Glutamatergic neuron (in vitro differentiated cells): ENCODE data around the gene GSG1L2. TPM values are rescaled to one million over a fixed set of nuclear protein-coding genes. Genes with fewer than 3 reads are reported as not detected.
A peak's percentile ranks its signal among the peaks of the same experiment; 100 is the strongest.

Experiments
- DNase-seq: peaks from one replicate; pipeline ENCODE4 v3.0.0; 2022
- H3K27ac Mint-ChIP-seq: one replicate; pipeline ENCODE4 v1.8.0; 2020; ENCODE audit warnings: mild to moderate bottlenecking, mixed read lengths, inconsistent platforms; ENCODE audit not compliant: unreplicated experiment
- H3K27me3 Mint-ChIP-seq: one replicate; pipeline ENCODE4 v1.8.0; 2020; ENCODE audit warnings: mild to moderate bottlenecking, moderate library complexity, mixed read lengths, inconsistent platforms; ENCODE audit not compliant: unreplicated experiment
- H3K36me3 Mint-ChIP-seq: one replicate; pipeline ENCODE4 v1.8.0; 2020; ENCODE audit warnings: mild to moderate bottlenecking, mixed read lengths, inconsistent platforms; ENCODE audit not compliant: unreplicated experiment
- H3K4me1 Mint-ChIP-seq: one replicate; pipeline ENCODE4 v1.8.0; 2020; ENCODE audit warnings: mild to moderate bottlenecking, low read depth, mixed read lengths, inconsistent platforms; ENCODE audit not compliant: unreplicated experiment
- H3K4me3 Mint-ChIP-seq: one replicate; pipeline ENCODE4 v1.8.0; 2020; ENCODE audit warnings: mild to moderate bottlenecking, mixed read lengths, inconsistent platforms; ENCODE audit not compliant: unreplicated experiment
- H3K9me3 Mint-ChIP-seq: one replicate; pipeline ENCODE4 v1.8.0; 2020; ENCODE audit warnings: mild to moderate bottlenecking, moderate library complexity, mixed read lengths, inconsistent platforms; ENCODE audit not compliant: unreplicated experiment
- CTCF ChIP-seq: fragments of 200-600 bp; sonication (generic); IDR thresholded peaks from one replicate; pipeline ENCODE4 v1.5.0; 2021; ENCODE audit not compliant: partially characterized antibody, unreplicated experiment
- total RNA-seq: library from RNA; stranded (reverse); fragmentation: NEBNext Ultra II Directional; extraction: Animal tissue kit (Norgen Biotek cat#: 25700); gene quantifications from one replicate; pipeline ENCODE4 v1.2.1, GENCODE V29; 2021; ENCODE audit not compliant: unreplicated experiment

The GSG1L2 gene
- total RNA-seq, 1 donor from 2014 or later = not detected

GRCh38 chr17:9772658-9773057 lies 49.2 kb downstream of the GSG1L2 start:
- peaks cover 2% of the 10 kb centered on the region for H3K27me3 Mint-ChIP-seq
- no peak for DNase-seq
- H3K9me3 Mint-ChIP-seq = no peaks in the 10 kb centered on the region
- no peak overlapping the region for H3K27ac Mint-ChIP-seq
- H3K4me1 Mint-ChIP-seq = no peaks in the 10 kb centered on the region
- H3K36me3 Mint-ChIP-seq = no peaks in the 10 kb centered on the region
- H3K4me3 Mint-ChIP-seq = no peak overlapping the region
- TF ChIP-seq CTCF = no peak

GRCh38 chr17:9771465-9771864 lies 50.4 kb downstream of the GSG1L2 start:
- H3K36me3 Mint-ChIP-seq = no peaks in the 10 kb centered on the region
- no peaks in the 10 kb centered on the region for H3K9me3 Mint-ChIP-seq
- H3K27me3 Mint-ChIP-seq = peaks cover 2% of the 10 kb centered on the region
- no peaks in the 10 kb centered on the region for H3K4me1 Mint-ChIP-seq
- no peak for DNase-seq
- H3K4me3 Mint-ChIP-seq = no peak overlapping the region
- no peak for TF ChIP-seq CTCF
- H3K27ac Mint-ChIP-seq = no peak overlapping the region

- Mint-ChIP-seq H3K36me3 (no peaks in the 10 kb centered on the region), H3K4me1 (peaks cover 1% of the 10 kb centered on the region), H3K27ac (no peak overlapping the region), H3K9me3 (no peaks in the 10 kb centered on the region), H3K4me3 (no peak overlapping the region), H3K27me3 (peaks cover 6% of the 10 kb centered on the region)
- DNase-seq = no peak
- TF ChIP-seq CTCF = no peak
Observed at GRCh38 chr17:9769036-9769695, 52.7 kb downstream of the GSG1L2 start.

GRCh38 chr17:9768381-9768934 lies 53.4 kb downstream of the GSG1L2 start:
- TF ChIP-seq CTCF = peak; percentile 81
- peaks cover 5% of the 10 kb centered on the region for H3K27me3 Mint-ChIP-seq
- no peaks in the 10 kb centered on the region for H3K9me3 Mint-ChIP-seq
- H3K27ac Mint-ChIP-seq = no peak overlapping the region
- no peak for DNase-seq
- H3K4me3 Mint-ChIP-seq = no peak overlapping the region
- peaks cover 1% of the 10 kb centered on the region for H3K4me1 Mint-ChIP-seq
- H3K36me3 Mint-ChIP-seq = no peaks in the 10 kb centered on the region

- Mint-ChIP-seq H3K27me3 (peaks cover 5% of the 10 kb centered on the region), H3K4me3 (no peak overlapping the region), H3K9me3 (no peaks in the 10 kb centered on the region), H3K27ac (no peak overlapping the region), H3K4me1 (peaks cover 1% of the 10 kb centered on the region), H3K36me3 (no peaks in the 10 kb centered on the region)
- DNase-seq = no peak
- TF ChIP-seq CTCF = no peak
Observed at GRCh38 chr17:9767432-9767991, 54.4 kb downstream of the GSG1L2 start.
